A549 treated with AZD2906 at 1 μM for 4 hours (cell line): ENCODE measurements around the gene SLC35E4. TPM values are rescaled to one million over a fixed set of nuclear protein-coding genes. Genes with fewer than 3 reads are reported as not detected.

Source experiments
- total RNA-seq: library from RNA; stranded (reverse); fragments of 200-300 nt; extraction: Qiagen RNA extraction; gene quantifications from 5 replicates; pipeline ENCODE4 v1.2.3, GENCODE V29; 2022

Gene SLC35E4
- 4.9 to 7.0 TPM (median 6.4 TPM) in 5 replicates for total RNA-seq

DNA sequence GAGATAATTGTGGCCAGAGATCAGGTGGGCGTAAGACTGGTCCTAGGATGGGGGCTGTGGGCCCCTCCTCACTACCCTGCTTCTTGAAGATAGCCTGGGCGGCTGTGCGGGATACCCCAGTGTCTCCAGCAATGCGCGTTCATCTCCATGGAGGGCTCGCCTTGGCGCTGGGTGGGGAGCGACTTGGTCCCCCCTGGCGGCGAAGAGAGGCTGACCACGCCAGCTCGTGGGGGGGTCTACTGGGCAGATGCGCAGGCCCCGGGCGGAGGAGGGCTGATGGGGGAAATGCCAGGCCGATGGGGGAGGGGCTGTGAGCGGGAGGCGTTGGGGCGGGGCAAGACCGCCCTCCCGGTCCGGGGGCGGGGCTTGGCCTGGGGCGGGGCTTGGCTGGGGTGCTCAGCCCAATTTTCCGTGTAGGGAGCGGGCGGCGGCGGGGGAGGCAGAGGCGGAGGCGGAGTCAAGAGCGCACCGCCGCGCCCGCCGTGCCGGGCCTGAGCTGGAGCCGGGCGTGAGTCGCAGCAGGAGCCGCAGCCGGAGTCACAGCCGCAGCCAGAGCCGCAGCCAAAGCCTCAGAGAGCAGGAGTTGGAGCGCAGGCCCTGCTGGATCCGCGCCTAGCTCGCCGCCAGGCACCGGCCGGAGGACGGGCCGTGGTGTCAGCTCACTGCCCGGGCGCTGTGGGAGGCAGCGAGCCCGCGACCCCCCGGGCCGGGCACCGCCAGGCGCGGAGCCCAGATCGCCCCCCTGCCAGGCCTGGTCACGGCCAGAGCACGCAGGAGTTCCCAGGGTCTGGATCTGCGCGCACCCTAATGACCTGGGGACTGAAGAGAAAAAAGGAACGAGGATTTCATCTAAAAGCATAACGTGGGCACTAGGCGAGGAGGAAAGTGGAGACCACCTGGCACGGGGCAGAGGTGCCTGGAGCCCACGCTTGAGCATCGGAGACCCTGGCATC, at the start of gene SLC35E4:
TSS of gene SLC35E4 (plus strand) at position 509 of the 953 bp plus-strand sequence. CDS start 670 bp downstream, outside the sequence.

GRCh38 chr22:30591588-30592359, 43.8 kb upstream of the SLC35E4 start, which contains the start of gene PES1:
Gene PES1, minus strand, starts transcription at chr22:30591910. Its CDS starts 77 bp downstream, at chr22:30591833.

GRCh38 chr22:30606455-30607299, 28.9 kb upstream of the SLC35E4 start, which contains the start of gene TCN2:
Gene TCN2, plus strand, starts transcription at chr22:30607174. Its CDS starts 158 bp downstream, at chr22:30607332.

GRCh38 chr22:30667494-30668385, 32.2 kb downstream of the SLC35E4 start, which contains the start of gene DUSP18:
Gene DUSP18, minus strand, starts transcription at chr22:30667875. Its CDS starts 3,872 bp downstream, at chr22:30664003.

GRCh38 chr22:30694640-30695350, 59.2 kb downstream of the SLC35E4 start, which contains the start of gene OSBP2:
Gene OSBP2, plus strand, starts transcription at chr22:30694874. Its CDS starts 36 bp downstream, at chr22:30694910.

Other genes with a start within 250 kb of the SLC35E4 start
- gene RNF215, start 248.4 kb upstream of the SLC35E4 start, total RNA-seq, result 15.7 to 23.4 TPM (median 20.2 TPM) in 5 replicates
- 68.1 to 112 TPM (median 83.1 TPM) in 5 replicates for gene SEC14L2, start 238.8 kb upstream of the SLC35E4 start, total RNA-seq
- gene MTFP1, start 210.0 kb upstream of the SLC35E4 start, total RNA-seq, result 65.6 to 72.5 TPM (median 68.0 TPM) in 5 replicates
- not detected in 5 replicates for gene SEC14L3, start 163.8 kb upstream of the SLC35E4 start, total RNA-seq
- 4.4 to 5.8 TPM (median 4.9 TPM) in 5 replicates for gene SEC14L4, start 130.1 kb upstream of the SLC35E4 start, total RNA-seq
- gene SEC14L6, start 89.0 kb upstream of the SLC35E4 start, total RNA-seq, result not detected in 5 replicates
- gene GAL3ST1, start 61.1 kb upstream of the SLC35E4 start, total RNA-seq, result 7.8 to 12.2 TPM (median 10.9 TPM) in 5 replicates
- 100 to 116 TPM (median 108 TPM) in 5 replicates for gene PES1, start 43.9 kb upstream of the SLC35E4 start, total RNA-seq
- 4.7 to 5.5 TPM (median 5.1 TPM) in 5 replicates for gene TCN2, start 28.6 kb upstream of the SLC35E4 start, total RNA-seq
- 3.6 to 5.2 TPM (median 4.4 TPM) in 5 replicates for gene DUSP18, start 32.1 kb downstream of the SLC35E4 start, total RNA-seq
- gene OSBP2, start 59.1 kb downstream of the SLC35E4 start, total RNA-seq, result 7.6 to 9.5 TPM (median 8.4 TPM) in 5 replicates